Posterior cingulate gyrus (tissue), 11 donors: ENCODE results near the gene TEX47.
A peak's percentile ranks its signal among the peaks of the same experiment; 100 is the strongest.

Source experiments
- DNase-seq, 10 donors: peaks; one replicate each; pipeline versions ENCODE4 v3.0.0 to v3.0.0-alpha.2; 2020 to 2021; ENCODE audit warnings: mixed read lengths in 3 of 10
- intact Hi-C: fragments of 100-400 bp; cut with DNase I; formaldehyde crosslinking; loops from one replicate; pipeline ENCODE4 v1.15.1; 2023

TEX47 gene

DNA sequence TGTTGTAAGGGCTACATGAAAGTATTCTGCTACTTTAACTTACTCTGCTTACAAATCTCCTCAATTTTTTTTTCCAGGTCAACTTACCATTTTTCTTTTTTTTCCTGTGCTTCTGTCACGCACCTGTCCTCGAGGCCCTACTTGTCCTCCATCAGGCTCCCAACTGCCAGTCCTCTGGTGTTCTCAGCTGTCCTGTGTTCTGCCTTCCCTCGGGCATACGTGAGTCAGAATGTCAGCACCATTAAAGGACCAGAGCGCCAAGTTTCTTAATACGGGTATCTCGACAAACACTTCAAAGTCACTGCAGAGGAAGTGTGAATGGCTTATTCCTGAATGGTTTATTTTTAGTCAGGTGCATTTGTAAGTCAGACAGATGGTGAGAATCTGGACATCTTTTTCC is at the start of gene TEX47:
Gene TEX47, minus strand, starts transcription at position 185 of the 400 bp plus-strand sequence. CDS start 795 bp downstream, outside the sequence.
- peak in 5 of 10 donors; percentile 11 to 81 (median 17) for DNase-seq
- intact Hi-C loops, result no loop called here

DNA sequence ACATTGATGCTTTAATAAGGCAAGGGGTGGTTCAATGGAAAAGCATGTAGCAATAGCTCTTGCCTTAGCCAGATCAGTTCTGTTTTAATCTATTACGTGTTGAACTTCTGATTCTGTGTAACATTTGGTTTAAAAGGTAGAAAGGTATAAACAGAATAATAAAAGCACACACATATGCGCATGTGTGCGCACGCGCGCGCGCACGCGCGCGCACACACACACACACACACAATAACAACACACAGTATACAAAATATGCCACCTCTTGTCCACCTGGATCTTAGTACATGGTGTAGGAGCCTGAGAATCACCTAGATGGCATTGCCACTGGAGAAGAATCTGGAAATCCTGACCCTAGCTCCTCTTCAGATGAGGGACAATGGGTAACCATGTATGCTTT is 49.6 kb upstream of the TEX47 start:
- DNase-seq, result no peak
- intact Hi-C loops, result no loop called here

DNA sequence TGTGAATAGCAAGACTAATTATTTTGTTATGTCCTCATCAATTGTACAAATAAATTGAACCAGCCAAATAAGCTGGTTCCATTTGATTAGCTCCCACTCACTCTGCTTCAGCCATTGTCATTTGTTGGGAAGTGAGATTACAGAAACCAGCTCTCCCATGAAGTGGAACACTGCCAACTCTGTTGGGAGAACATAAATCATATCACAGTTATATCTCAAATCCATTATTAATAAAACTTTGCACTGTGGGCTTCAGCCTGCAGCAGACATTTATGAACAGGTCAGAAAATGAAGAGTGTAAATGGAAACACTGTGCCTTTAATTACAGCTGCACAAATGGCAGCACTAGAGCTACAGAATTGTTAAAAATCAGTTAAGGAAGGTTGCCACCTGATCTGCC is 46.7 kb upstream of the TEX47 start:
- no peak for DNase-seq
- intact Hi-C loops, result no loop called here

DNA sequence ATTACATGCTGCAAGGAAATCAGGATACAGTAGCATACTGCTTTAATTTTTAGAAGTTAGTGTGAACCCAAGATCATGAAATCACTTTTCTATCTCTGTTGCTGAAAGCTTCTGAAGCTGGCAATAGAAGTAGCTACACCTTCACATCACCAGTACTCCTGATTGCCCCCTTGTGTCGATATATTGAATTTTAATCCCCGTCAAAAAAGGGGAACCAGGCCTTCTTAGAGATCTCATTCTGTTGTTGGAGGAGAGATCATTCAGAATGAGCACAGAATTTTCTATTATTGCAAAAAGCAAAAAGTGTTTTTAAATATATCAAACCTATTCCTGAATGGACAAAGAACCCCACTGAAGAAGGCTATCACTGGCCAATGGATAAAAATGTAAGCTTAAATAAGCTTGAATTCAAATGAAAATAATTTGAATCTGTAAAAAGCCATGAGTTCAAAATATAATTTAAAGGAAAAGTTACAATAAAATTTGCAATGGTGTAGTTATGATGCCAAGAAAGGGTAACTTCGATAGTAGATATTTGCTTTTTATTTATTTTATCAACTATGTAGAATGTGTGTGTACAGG is 39.7 kb upstream of the TEX47 start:
- DNase-seq, result no peak
- intact Hi-C loops, result no loop called here

DNA sequence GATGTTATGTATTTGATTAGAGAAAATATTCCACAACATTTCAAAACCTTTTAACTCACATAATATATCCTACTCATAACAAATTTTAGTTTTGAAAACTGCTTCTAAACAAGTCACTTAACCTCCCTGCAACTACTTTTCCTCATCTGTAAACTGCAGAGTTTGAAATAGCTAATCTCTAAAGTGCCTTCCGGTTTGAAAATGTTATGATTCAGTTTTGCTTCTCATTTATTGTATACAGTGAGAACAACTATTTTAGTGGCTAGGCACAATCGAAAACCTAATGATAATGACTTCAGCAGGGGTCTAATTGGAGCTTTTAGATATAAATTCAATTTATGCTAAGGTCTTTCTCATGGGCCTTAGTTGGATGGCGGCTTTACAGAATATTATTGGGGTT is 30.7 kb upstream of the TEX47 start:
- intact Hi-C loops, result no loop called here
- DNase-seq, result no peak

DNA sequence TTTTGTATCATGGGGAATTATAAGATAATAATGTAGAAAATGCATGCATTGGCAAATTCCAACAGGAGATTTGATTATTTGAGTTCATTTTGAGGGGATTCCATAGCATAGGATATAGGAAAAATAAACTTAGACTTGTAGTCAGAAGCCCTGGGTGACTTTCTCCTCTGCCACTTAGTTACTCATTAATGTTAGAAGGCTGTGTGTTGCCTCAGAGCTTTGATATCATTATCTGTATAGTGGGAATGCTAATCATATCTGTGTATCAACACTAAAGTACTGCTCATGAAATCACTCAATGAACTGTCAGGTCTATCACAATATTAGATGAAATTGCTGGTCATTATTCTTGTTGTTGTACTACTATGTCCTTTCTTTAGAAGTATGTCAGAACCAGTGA is 23.0 kb upstream of the TEX47 start:
- no peak for DNase-seq
- intact Hi-C loops, result no loop called here

DNA sequence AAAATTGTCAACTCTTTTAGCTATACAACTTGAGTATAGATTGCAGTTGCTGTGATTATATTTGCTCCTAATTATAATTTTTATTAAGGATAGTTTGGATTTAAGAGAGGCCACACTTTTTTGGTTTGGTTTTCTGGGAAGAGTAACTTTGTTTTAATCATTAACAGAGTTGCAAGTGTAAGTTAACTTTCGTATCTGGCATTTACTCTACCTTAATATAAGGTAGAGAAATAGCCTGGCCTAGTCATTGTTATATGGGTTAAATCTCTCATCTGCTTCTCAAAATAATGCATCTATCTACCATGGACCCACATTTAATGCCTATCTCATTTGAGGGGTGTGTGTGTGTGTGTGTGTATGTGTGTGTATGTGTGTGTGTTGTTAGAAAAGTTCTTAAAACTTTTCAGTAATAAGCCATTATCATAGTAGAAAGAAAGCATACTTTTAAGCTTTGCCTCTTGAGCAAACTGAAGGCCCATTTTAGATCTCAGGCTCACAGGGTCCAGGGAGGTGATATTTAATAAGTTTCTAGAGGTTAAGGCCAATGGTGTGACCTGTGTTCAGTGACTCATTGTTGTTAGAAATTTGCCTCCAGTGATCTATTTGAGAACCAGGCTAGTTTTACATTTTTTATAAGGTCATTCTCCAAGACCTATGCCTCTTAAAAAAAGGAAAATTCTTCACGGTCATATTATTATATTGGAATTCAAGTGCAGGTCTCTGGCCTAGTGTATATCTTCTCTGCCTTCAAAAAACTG is 10.9 kb upstream of the TEX47 start:
- intact Hi-C loops, result no loop called here
- DNase-seq, result no peak

DNA sequence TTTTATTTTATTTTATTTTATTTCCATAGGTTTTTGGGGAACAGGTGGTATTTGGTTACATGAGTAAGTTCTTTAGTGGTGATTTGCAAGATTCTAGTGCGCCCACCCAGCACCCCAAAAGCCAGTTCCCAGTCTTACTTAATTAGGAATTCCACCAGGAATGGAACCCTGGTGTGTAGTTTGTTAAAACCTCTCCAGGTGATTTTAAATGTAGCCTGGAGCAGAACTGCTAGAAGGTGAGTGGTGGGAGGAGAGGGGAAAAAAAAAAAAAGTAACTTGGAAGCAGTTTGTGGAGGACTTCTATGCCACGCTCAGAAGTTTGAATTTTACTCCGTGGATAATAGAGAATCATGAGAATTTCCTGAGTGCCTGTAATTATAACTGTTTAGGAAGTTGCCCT is 5.5 kb upstream of the TEX47 start:
- no peak for DNase-seq
- intact Hi-C loops, result no loop called here

DNA sequence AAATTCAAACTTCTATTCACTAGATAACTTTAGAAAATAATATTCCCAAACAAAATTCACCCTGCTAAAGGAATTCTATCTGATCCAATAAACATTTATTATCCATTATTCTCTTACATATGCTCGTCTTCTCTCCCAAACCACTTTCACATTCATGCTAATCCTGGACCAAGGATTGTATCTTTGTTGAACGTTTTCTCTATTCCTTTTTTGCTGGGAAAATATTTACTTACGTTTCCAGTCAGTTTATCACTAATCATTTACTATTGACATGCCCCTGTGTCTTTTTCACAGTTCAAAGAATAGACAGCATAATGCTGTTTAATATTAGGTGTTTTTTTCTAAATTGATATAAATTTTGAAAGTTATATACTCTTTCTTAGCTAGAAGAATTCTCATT is 3.2 kb downstream of the TEX47 start:
- intact Hi-C loops, result no loop called here
- no peak for DNase-seq

DNA sequence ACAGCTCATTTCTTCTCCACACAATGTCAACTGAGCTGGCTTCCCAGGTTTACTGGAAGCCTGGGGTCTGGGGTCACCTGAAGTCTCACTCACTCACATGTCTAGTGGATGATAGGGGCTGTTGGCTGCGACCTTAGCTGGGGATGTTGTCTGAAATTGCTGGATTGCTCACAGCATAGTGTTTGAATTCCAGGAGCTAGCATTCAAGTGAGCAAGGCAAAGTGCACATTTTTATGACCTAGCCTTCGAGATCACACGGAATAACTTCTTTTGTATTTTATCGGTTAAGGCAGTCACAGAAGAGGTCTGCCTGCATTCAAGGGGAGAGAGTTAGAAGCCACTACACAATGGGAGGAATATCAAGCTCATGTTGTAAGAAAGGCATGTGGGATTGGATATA is 3.6 kb downstream of the TEX47 start:
- DNase-seq, result no peak
- intact Hi-C loops, result no loop called here

DNA sequence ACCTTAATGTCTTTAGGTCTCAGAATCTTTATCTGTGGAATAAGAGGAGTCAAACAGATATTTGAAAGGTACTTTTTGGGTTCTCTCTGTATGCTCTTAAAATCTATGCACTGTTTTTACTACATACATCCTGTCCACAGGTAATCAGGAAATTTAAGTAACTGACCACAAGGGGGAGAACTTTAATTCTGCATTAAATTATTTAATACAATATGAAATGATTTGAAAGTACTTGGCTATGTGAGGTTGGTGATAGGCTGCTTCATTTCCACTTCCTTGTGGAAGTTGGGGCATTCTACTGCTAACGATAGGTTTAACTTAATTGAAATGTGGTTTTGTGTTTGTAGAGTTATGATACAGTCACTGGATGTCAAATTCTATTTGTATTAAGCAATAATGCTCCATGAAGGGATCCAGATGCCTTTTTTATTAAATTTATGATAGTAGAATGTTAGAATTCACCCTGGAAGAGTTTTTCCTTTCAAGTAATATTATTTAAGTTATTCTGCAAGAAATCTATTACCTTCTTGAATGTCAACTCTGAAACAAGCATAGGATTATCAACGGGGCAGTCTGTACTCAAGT is 6.0 kb downstream of the TEX47 start:
- DNase-seq, result no peak
- intact Hi-C loops, result loop anchor here (5.0 kb wide), 1 partner anchor 833 kb away; no protein-coding TSS in a partner anchor

DNA sequence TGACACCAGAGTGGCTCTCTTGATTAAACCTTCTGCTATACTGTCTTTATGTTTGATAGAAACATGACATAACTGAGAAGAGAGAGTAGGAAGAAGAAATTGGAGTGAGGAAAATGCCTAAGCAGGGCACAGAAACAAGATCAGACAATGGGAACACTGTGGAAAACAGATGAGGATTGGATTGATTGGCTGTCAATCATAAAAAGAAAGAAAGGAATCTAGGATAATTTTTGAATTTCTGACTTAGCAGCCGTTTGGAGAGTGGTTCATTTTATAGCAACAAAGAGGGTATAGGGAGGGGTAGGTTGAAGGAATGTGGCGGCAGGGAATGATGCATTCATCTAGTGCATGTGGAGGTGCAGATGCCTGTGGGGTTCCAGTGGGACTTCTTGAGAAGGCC is 7.8 kb downstream of the TEX47 start:
- intact Hi-C loops, result loop anchor here (5.0 kb wide), 1 partner anchor 835 kb away; no protein-coding TSS in a partner anchor
- no peak for DNase-seq

DNA sequence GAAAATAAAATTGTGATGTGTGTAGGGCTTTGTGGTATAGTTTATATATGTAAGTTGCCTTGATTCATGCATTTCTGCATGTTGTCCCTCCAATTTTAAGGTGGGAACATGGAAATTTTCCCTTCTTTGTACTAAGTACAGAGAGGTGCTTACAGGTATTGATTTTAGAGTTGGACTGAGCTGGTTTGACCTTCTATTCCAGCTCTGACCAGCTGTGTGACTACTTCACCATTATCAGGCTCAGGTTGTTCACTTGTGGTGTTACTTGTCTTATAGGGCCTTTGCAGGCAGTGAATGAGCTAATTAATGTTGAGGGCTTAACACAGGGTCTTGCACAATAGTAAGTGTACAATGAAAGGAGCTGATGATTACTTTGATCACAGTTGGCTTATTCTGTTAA is 19.7 kb downstream of the TEX47 start:
- DNase-seq, result no peak
- intact Hi-C loops, result no loop called here

DNA sequence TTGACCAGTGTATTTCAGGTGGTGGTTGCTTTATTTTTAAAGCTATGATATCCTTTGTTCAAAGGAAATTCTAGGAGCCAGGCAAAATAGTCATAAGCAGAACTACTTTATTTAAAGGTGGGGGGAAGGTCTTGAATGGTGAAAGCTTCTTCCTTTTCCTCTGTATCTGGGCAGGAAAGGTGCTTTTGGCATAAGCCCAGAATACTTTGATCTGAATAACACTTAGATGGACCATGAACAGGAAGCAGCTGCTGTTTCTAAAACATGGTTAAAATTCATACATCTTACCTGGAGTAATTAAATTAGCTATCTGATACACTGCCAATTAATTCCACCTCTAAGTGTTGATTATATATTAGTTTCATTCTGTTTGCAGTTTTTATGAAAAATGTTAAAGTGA is 22.8 kb downstream of the TEX47 start:
- DNase-seq, result no peak
- intact Hi-C loops, result no loop called here

DNA sequence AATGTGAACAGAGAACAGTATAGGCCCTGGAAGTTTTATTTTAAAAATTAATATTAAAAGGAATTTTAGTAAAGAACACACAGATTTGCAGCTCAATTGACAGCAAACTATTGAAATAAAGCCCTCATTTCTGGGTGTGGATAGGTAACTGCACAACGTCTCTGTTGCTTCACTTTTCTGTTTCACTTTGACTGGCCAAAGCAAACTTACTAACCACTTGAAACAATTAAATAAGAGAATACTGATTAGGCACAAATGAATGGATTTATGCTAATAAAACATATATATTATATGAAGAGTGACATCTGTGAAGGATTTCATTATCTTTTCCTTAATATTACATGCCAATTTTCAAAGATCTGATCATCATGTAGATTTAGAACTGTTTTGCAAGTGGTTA is 24.1 kb downstream of the TEX47 start:
- intact Hi-C loops, result no loop called here
- DNase-seq, result no peak

DNA sequence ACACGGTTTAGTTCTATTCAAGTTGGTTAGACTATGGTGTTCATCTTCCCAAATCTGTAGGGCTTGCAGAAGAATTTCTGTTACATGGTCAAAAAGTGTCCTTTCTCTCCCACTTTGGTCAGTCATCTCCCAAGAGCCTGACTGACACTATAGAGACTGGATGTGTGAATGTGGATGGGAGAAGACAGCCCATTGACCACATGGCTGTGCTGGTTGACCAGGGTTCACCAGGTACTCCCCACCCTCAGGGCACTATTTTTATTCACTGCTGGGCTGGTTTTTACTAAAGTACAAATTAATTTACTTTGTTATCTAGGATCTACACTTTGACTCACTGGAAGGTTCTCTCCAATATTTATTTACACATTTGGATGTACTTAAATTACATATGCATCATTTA is 33.8 kb downstream of the TEX47 start:
- DNase-seq, result no peak
- intact Hi-C loops, result no loop called here

DNA sequence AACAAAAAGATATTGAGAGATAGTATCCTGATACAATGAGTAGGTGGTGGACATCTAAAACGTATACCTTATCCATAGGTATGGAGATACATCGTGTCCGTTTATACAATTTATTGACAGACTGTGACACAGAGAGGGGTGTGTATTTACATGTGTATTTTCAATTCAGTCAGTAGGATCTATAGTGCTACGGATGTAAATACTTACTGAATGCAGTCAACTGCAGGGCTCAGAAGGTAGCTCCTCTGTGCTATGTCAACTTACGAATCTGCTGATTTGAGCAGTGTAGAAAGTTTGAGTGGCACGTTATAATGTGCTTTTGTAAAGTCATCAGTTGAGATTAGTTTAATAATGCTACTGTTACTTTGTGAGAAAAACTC is 35.4 kb downstream of the TEX47 start:
- no peak for DNase-seq

DNA sequence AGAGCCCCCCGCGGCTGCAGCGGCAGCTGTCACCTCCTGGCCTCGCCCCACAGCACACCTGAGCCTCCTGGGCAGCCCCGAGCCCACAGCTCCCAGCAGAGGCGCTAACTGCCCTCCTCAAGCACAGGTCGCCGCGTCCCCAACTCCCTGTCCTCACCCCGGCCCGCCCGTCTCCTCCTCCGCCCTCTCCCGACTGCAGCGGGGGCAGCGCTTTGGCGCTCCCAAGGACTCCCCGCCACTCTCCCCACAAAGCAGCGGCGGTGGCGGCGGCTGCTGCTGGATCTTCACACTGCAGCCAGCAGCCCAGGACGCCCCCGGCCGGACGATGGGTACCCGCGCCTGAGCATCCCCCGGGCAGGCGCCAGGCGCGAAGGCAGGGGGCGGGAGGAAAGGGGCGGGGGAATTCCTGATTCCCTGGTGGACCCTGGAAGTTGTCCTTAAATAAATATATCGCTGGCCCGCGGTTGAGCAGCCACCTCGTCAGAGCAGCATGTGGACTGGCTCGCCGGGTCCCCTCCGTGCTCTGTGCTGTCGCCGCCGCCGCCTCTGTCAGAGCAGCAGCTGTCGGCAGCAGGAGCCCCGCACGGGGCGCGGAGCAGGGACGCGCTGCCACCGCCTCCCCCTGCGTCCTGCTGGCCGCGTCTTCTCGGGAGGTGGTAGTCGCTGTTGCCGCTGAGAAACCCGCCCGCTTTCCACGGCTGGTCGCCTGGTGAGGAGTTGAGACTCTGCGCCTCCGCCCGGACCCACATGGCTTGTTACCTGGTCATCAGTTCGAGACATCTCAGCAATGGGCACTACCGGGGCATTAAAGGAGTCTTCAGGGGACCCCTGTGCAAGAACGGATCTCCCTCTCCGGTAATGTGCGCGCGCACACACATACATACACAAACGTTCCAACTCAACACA is 36.1 kb downstream of the TEX47 start, which contains the start of gene ZNF804B:
Gene ZNF804B, plus strand, starts transcription at position 471 of the 906 bp plus-strand sequence. Its CDS starts 277 bp downstream, at position 748.
- intact Hi-C loops, result no loop called here
- DNase-seq, result peak; percentile 21 to 92 (median 47)

More for the DNA sequence above, 35.4 kb downstream of the TEX47 start:
- intact Hi-C loops, result no loop called here

DNA sequence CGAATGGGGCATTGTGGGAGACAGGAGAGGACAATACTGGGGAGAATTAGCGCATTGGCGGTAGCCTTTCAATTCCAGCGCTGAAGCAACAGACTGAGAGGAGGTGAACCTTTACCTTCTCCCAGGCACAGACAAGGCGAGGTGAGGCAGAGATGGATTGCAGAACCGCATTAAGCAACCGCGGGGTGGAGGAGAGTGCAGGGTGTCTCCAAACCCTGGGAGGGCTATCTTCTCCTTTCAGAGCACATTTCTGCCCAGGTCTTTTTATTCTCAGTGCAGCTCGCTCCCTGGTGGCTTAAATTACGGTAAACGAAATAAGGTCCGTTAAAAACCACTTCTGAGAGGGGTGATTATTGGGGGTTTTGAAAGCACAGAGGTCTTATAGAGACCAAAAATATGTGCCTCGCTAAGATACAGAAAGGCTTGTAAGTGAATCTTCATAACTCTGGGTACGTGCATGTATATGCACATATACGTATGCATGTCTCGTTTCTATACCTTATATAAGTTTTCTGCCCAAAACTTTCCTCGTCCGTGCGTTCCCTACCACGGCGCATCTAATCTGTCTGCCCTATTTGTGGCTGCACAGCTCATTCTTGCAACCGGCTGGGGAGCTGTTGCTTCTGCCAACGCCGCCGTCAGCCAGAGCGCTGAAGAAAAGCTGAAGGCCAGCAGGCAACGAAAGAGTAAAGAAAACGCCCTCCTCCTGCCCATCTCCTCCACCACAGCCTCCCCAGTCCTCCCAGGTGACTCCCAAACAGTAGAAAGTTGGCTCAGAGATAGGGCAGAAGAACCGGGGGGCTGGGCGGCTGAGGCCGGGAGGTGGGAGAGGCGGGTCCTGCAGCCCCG is 36.9 kb downstream of the TEX47 start:
- DNase-seq, result peak; percentile 31 to 95 (median 62)
- intact Hi-C loops, result no loop called here

DNA sequence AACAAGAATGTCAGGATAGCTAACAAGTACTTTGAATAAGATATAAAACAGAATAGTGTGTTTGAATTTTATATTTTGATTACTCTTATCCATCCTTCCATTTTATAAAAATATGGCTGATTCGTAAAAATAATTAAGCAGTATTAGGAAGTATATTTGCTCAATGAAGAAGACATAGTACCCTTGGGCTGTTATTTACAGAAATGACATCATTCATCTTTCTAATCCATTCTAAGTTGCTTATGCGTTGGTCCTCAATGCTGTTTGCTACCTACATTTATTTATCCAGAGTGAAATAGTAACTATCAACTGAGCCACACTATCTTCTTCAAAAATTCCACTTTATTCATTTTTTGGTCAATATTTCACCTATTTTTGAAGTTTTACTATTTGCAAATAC is 38.2 kb downstream of the TEX47 start:
- DNase-seq, result no peak
- intact Hi-C loops, result no loop called here
